ENCODE data around the gene KRT4.
A peak's percentile ranks its signal among the peaks of the same experiment; 100 is the strongest.

KRT4 gene

DNA sequence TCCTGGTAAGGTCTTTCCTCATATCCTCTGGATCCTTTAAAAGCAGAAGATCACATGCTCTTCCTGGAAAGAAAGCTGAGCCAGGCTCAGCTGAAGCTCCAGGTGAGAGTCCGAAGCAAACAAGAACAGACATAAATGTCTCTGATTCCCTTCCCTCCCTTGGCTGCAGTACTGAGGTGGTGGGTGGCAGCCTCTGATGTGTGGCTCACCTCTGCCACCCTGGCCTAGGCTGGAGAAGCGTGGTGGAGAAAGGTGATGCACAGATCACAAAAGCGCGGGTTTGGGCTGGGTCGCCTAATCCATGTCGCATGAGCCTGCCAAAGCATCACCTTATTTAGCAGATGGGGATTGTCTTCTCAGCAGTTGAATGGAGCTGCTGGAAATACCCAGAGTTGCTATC is 34.0 kb downstream of the KRT4 start:
- Mint-ChIP-seq H3K4me3 (no peak overlapping the region), H3K27me3 (ENCODE audit: low read depth, poor library complexity) (peaks cover 35% of the 10 kb centered on the region), H3K36me3 (ENCODE audit: low read depth) (no peaks in the 10 kb centered on the region), H3K4me1 (no peaks in the 10 kb centered on the region), H3K9me3 (no peaks in the 10 kb centered on the region), H3K27ac (no peak overlapping the region)
- TF ChIP-seq, protein P1, sequence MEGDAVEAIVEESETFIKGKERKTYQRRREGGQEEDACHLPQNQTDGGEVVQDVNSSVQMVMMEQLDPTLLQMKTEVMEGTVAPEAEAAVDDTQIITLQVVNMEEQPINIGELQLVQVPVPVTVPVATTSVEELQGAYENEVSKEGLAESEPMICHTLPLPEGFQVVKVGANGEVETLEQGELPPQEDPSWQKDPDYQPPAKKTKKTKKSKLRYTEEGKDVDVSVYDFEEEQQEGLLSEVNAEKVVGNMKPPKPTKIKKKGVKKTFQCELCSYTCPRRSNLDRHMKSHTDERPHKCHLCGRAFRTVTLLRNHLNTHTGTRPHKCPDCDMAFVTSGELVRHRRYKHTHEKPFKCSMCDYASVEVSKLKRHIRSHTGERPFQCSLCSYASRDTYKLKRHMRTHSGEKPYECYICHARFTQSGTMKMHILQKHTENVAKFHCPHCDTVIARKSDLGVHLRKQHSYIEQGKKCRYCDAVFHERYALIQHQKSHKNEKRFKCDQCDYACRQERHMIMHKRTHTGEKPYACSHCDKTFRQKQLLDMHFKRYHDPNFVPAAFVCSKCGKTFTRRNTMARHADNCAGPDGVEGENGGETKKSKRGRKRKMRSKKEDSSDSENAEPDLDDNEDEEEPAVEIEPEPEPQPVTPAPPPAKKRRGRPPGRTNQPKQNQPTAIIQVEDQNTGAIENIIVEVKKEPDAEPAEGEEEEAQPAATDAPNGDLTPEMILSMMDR (IDR thresholded peaks at IDR 0.05), result no peak
- DNase-seq, result no peak

GRCh38 chr12:52778833-52779232 is 35.1 kb downstream of the KRT4 start:
- no peaks in the 10 kb centered on the region for H3K36me3 Mint-ChIP-seq (ENCODE audit: low read depth)
- H3K4me3 Mint-ChIP-seq, result no peak overlapping the region
- H3K9me3 Mint-ChIP-seq, result no peaks in the 10 kb centered on the region
- no peak for DNase-seq
- TF ChIP-seq, protein P1 (IDR thresholded peaks at IDR 0.05), result no peak
- H3K27me3 Mint-ChIP-seq (ENCODE audit: low read depth, poor library complexity), result peaks cover 31% of the 10 kb centered on the region
- no peaks in the 10 kb centered on the region for H3K4me1 Mint-ChIP-seq
- no peak overlapping the region for H3K27ac Mint-ChIP-seq

DNA sequence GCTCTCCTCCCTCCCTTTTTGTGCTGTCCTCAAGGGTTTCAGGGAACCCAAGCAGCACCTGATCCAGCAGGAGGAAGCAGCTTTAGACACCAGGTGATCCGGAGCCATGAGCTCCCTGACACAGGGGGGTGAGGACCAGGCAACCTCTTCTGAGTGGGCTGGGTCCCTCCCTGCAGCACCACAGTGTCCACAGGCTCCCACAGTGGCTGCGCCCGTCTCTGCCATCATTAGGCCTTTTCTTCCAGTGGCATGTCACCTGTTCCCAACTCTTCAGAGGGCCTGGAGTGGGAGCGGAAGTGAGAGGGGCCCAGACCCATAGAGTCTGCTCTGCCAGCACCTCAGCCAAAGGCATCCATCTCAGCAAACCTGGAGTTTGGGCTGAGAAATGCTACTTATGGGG is 36.4 kb downstream of the KRT4 start:
- Mint-ChIP-seq H3K9me3 (no peaks in the 10 kb centered on the region), H3K27ac (no peak overlapping the region), H3K27me3 (ENCODE audit: low read depth, poor library complexity) (peaks cover 36% of the 10 kb centered on the region), H3K4me1 (no peaks in the 10 kb centered on the region), H3K36me3 (ENCODE audit: low read depth) (no peaks in the 10 kb centered on the region), H3K4me3 (no peak overlapping the region)
- no peak for DNase-seq
- TF ChIP-seq, protein P1 (IDR thresholded peaks at IDR 0.05), result no peak

GRCh38 chr12:52776913-52777395 is 37.0 kb downstream of the KRT4 start, which contains the start of gene KRT76:
Gene KRT76, minus strand, starts transcription at chr12:52777345. Its CDS starts 54 bp downstream, at chr12:52777291.
- H3K27me3 Mint-ChIP-seq (ENCODE audit: low read depth, poor library complexity), result peaks cover 35% of the 10 kb centered on the region
- TF ChIP-seq, protein P1 (IDR thresholded peaks at IDR 0.05), result no peak
- no peak within 1 kb of the TSS for H3K4me3 Mint-ChIP-seq
- no peaks in the 10 kb centered on the region for H3K4me1 Mint-ChIP-seq
- H3K9me3 Mint-ChIP-seq, result no peaks in the 10 kb centered on the region
- no peak for DNase-seq
- H3K27ac Mint-ChIP-seq, result peak within 1 kb of the TSS; percentile 82
- no peaks in the 10 kb centered on the region for H3K36me3 Mint-ChIP-seq (ENCODE audit: low read depth)

- TF ChIP-seq, protein P1 (IDR thresholded peaks at IDR 0.05), result no peak
- H3K4me1 Mint-ChIP-seq, result no peaks in the 10 kb centered on the region
- no peaks in the 10 kb centered on the region for H3K36me3 Mint-ChIP-seq (ENCODE audit: low read depth)
- no peak for DNase-seq
- no peak overlapping the region for H3K27ac Mint-ChIP-seq
- H3K27me3 Mint-ChIP-seq (ENCODE audit: low read depth, poor library complexity), result peaks cover 30% of the 10 kb centered on the region
- no peaks in the 10 kb centered on the region for H3K9me3 Mint-ChIP-seq
- H3K4me3 Mint-ChIP-seq, result no peak overlapping the region
Observed at GRCh38 chr12:52776435-52776834, 37.5 kb downstream of the KRT4 start.

DNA sequence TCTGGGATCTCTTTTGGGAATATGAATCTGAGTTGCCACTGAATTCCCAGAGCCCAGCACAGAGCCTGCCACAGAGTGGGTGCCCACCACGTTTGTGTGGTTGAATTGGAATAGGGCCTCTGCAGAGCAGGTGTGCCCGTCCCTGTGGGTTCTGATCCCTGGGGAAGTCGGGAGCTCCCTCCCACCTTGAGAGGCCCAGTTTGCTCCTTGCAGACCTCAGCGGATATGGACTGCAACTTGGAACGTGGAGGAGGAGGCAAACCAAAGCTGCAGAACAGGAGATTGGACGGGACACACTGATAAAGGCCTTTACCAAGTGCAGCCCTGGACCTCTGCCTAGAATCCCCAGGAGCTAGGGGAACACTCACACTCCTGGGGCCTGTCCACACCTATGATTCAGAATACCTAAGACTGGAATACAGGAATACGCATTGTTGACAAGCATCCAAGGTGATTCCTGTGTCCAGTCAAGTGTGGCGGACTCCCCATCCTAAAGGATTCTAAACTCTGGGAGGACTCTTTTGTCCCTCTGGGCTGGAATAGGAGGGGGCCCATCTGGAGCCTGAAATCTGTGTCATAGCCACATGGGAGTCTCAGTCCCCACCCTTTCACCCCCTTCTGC is 39.2 kb downstream of the KRT4 start:
- H3K4me3 Mint-ChIP-seq, result no peak overlapping the region
- TF ChIP-seq, protein P1 (IDR thresholded peaks at IDR 0.05), result no peak
- no peaks in the 10 kb centered on the region for H3K36me3 Mint-ChIP-seq (ENCODE audit: low read depth)
- H3K27ac Mint-ChIP-seq, result no peak overlapping the region
- no peaks in the 10 kb centered on the region for H3K4me1 Mint-ChIP-seq
- H3K27me3 Mint-ChIP-seq (ENCODE audit: low read depth, poor library complexity), result peaks cover 21% of the 10 kb centered on the region
- H3K9me3 Mint-ChIP-seq, result no peaks in the 10 kb centered on the region
- DNase-seq, result no peak

Data from nephron progenitor cell (in vitro differentiated cells).